Glomerular visceral epithelial cell (primary cell): ENCODE results near the gene DNALI1.
A peak's percentile ranks its signal among the peaks of the same experiment; 100 is the strongest.
"Not testable (repeated sequence)": the region's sequence is repeated elsewhere in the genome, so short reads cannot be mapped to it uniquely, and the experiment has no call there.

Experiments used
- DNase-seq: peaks from one replicate; pipeline ENCODE4 v3.0.0-alpha.2; 2016; ENCODE audit errors: extremely low spot score

The DNALI1 gene

DNA sequence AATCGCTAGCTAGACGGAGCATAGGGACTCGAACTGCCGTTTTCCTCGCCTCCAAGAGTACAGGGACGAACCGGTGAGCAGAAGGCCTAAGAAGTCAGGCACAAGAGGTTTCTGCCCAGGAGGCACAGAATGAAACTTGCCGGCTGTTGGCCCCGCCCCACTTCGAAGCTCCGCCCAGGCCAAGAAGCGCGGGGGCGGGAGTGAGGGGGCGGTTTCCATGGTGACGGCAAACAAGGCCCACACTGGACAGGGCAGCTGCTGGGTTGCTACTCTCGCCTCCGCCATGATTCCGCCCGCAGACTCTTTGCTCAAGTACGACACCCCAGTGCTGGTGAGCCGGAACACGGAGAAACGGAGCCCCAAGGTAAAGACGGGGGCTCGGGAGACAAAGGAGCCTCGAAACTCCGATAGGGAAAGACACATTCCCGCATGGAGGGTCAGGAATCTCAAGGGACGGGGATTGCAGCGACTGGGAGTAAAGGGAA lies at the start of gene DNALI1:
TSS of gene DNALI1 (plus strand) at position 229 of the 485 bp plus-strand sequence. CDS start at position 284, 55 bp downstream.
- DNase-seq, result peak; percentile 44

DNA sequence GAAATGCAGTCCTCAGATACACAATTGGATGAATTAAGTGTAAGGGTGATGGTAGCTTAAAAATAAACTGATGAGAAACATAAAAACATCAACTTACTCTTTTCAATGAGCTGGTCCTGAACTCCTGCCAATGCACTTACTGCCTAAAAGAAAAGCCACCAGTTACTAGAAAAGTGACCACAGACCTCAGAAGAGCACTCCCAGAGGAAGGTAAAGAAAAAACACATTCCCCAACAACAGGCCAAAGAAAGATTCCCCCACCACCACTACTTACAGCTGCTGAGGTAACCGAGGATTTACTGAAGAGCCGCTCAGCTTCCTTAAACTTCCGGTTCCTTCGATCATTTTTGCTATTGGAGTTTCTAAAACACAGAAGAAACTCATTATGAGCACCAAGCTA lies 47.6 kb upstream of the DNALI1 start:
- DNase-seq, result peak; percentile 46

DNA sequence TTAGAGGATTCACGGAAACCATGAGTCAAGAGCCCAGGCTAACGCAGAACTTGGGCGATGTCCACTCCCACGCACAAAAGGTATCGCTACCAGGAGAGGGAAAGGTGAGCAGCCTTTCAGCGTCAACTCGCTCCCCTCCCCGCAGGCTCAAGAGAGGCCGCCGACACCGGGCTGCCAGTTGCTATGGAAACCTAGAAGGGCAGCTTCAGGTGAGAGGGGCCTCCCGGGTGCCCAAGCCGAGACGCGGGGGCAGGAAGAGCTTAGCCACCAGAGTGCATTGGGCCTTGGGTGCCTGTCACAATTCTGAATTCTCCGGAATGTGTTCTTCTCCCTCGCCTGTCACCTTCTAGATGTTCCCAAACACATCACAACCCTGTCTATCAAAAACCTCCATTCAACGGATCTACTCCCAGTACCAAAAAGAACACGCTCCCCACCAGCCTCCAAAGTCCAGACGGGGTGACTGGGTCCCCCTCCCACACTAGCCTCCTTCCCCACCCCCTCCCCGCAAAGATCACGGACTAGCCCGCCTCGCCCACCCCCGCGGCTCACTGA lies 42.9 kb upstream of the DNALI1 start:
- peak; percentile 36 for DNase-seq

DNA sequence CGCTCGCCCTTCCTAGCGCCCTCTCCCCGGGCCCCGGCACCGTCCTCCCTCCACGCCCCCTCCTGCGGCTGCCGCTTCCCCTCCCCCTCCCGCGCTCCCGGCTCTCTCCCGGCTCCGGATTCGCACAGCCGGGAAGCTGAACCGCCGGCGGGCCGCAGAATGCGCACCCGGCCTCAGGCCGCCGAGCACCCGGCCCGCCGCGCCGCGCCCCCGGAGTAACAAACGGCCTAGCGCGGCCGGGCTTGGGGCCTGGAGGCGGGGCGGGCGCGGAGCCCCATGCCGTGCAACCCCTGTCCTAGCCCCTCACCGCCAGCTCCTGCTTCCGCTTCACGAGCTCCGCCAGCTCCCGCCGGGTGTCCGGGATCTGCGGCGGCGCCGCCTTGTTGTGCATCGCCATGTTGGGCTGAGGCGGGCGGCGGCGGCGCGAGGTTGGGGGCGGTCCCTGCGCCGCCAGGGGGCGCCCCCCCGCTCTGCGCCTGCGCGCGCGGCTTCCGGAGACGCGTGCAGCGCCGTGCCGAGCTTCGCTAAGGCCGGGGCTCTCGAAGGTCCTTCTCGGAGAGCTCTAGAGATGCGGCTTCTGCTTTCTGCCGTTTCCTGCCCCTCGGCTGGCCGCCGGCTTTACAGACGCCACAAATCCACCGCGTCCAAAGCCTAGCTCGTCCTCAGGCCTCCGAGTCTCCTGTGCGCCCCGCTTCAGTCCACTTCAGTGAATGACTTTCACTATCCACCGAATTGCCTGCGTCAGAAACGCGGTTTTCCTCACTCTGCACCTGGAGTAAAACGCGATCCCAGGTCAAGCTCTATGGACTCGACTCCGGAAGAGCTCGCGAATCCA lies 42.2 kb upstream of the DNALI1 start, which contains the start of gene MEAF6:
TSS of gene MEAF6 (minus strand) at position 417 of the 835 bp plus-strand sequence. CDS start at position 397, 20 bp downstream.
- peak; percentile 85 for DNase-seq

DNA sequence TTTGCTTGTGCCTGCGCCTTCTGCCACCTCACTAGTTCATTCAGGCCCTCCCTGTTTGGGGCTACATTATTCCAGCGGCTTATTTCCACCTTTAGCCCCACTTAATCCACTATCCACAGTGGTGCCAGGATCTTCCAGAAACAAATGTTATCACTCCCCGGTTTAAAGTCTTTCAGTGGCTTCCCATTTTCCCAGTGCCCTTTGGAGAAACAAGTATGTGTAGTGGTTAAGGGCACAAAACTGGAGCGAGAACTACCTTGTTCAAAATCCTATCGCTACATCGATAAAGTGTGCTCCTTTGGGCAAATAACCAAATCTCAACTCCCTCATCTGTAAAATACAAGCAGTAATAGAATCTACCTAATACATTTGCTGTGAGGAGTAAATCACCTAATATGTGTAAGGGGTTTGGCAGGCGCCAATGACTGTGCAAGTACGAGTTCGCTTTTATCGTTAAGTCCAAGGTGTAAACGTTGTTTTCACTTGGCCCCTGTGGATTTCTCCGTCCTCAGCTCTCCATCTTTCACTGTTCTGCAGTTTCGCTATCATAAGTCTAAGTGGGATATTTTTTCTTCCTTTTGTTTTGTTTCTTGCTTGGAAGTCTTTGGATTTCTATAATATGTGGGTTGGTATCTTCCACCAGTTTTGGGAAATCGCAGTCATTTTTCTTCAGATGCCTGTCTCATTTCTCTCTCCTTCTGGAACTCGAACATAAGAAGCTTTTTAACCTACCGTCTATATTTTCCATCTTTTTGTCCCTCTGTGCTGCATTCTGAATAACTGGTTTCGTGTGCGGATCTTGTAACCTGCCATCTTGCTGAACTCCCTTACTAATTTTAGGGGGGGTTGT lies 41.3 kb upstream of the DNALI1 start:
- no peak for DNase-seq

DNA sequence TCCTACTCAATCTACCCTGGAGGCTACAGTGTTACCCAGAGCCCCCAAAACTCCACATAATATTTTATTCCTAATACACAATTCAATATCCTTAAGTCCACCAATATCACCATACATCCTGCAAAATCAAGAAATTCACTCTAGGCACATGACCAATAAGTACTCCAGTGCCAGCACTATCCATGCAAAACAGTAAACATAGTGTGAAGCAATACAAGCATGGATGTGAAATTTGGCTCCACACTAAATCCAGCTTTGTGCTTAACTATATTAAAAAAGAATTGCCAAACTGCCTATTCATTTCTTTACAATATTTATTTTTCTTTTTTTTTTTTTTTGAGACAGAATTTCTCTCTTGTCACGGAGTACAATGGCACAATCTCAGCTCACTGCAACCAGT lies 39.2 kb upstream of the DNALI1 start:
- no peak for DNase-seq

DNA sequence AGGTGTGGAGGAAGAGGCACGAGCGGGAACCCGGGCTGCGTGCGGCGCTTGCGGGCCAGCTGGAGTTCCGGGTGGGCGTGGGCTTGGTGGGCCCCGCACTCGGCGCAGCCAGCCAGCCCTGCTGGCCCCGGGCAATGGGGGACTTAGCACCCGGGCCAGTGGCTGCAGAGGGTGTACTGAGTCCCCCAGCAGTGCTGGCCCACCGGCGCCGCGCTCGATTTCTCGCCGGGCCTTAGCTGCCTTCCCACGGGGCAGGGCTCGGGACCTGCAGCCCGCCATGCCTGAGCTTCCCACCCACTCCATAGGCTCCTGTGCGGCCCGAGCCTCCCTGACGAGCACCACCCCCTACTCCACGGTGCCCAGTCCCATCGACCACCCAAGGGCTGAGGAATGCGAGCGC lies 38.5 kb upstream of the DNALI1 start:
- not testable (repeated sequence) for DNase-seq

DNA sequence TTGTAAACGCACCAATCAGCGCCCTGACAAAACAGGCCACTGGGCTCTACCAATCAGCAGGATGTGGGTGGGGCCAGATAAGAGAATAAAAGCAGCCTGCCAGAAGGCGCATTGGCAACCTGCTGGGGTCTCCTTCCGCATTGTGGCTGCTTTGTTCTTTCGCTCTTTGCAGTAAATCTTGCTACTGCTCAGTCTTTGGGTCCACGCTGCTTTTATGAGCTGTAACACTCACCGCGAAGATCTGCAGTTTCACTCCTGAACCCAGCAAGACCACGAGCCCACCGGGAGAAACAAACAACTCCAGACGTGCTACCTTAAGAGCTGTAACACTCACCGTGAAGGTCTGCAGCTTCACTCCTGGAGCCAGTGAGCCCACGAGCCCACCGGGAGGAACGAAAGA lies 37.8 kb upstream of the DNALI1 start:
- not testable (repeated sequence) for DNase-seq

DNA sequence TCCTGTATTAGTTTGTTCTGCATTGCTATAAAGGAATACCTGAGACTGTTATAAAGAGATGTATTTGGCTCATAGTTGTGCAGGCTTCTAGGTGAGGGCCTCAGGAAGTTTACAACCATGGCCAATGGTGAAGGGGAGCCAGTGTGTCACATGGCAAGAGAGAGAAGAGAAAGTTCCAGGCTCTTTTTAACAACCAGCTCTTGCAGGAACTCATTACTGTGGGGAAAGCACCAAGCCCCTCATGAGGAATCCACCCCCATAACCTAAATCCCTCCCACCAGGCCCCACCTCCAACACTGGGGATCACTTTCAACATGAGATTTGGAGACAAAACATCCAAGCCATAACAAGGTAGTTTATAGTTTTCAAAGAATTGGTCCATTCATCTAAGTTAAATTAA lies 37.1 kb upstream of the DNALI1 start:
- DNase-seq, result no peak

DNA sequence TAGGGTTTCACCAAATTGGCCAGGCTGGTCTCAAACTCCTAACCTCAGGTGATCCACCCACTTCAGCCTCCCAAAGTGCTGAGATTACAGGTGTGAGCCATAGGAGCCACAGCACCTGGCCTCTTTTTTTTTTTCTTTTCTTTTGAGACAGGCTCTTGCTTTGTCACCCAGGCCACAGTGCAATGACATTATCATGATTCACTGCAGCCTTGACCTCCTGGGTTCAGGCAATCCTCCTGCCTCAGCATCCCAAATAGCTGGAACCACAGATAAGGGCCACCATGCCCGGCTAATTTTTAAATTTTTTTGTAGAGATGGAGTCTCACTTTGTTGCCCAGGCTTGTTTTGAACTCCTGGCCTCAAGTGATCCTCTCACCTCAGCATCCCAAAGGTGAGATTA lies 26.9 kb upstream of the DNALI1 start:
- DNase-seq, result not testable (repeated sequence)

DNA sequence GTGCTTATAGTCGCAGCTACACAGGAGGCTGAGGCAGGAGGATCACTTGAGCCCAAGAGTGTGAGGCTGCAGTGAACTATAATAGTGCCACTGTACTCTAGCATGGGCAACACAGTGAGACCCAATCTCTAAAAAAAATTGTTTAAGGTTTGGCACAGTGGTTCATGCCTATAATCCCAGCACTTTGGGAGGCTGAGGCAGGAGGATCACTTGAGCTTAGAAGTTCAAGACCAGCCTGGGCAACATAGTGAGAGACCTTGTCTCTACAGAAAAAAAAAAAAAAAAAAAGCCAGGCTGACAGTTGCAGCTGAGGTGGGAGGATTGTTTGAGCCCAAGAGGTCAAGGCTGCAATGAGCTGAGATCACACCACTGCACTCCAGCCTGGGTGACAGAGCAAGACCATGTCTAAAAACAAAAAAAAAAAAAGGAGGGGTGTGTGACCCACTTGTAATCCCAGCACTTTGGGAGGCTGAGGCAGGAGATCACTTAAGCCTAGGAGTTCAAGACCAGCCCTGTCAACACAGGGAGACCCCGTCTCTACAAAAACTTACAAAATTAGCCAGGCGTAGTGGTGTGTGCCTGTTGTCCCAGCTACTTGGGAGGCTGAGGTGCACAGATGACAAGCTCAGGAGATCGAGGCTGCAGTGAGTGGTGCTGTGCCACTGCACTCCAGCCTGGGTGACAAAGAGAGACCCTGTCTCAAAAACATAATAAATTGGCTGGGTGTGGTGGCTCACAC lies 24.2 kb upstream of the DNALI1 start:
- DNase-seq, result not testable (repeated sequence)

DNA sequence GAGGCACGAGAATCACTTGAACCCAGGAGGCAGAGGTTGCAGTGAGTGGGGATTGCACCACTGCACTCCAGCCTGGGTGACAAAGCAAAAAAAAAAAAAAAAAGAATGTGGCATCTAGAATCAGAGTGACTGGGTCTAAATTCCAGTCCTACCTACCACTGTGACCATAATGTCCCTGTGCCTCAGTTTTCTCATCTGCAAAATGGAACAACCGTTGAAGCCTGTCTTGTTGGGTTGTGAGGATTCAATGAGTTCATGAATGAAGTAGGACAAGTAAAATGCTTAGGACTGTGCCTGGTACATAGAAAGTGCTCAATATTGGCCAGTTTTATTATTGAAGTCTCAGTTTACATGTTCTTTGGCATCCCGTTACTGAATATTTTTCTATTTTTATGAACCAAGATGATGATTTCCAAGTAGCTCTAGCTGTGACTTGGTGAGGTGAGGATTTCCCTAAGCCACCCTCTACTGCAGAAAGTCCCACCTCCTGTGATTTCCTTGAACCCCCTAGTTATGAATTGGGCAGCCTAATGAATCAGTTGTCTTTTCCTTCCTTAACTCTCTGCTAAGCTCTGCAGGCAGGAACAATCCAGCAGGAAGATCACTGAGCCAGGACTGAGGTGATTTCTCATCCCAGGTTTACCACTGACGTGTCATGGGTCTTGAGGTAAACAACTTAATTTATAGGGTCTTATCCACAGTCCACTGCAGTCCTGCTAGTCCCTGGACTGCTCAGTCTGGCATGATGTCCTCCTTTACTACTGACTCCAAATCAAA lies 23.2 kb upstream of the DNALI1 start:
- DNase-seq, result no peak

DNA sequence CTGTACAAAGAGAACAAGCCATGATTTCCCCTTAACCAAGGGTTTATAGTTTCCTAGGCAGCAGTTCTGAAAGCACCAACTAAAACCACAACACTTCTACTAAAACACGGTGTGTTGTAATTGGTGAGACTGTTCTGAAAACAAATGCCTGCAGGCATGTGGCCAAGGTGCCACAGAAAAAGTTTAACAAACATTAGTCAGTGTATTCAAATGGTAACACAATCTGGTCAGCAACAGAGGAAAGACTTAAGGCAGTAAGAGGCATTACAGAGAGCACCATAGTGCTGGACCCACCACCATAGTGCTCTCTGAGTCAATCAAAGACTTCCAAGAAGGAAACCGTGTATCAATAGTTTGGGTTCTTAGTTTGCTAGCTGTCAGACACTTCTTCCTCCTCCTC lies 19.4 kb upstream of the DNALI1 start:
- DNase-seq, result no peak

DNA sequence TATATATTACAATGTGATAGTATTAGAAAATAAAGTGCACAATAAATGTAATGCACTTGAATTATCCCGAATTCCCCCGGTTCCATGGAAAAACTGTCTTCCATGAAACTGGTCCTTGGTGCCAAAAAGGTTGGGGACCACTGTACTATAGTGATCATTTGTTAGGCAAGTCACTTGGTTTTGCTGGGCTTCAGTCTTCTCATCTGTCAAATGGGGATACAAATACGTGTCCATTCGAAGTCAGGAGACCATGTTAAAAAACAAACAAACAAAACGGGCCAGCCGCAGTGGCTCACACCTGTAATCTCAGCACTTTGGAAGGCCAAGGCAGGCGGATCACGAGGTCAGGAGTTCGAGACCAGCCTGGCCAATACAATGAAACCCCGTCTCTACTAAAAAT lies 17.6 kb upstream of the DNALI1 start:
- DNase-seq, result not testable (repeated sequence)

DNA sequence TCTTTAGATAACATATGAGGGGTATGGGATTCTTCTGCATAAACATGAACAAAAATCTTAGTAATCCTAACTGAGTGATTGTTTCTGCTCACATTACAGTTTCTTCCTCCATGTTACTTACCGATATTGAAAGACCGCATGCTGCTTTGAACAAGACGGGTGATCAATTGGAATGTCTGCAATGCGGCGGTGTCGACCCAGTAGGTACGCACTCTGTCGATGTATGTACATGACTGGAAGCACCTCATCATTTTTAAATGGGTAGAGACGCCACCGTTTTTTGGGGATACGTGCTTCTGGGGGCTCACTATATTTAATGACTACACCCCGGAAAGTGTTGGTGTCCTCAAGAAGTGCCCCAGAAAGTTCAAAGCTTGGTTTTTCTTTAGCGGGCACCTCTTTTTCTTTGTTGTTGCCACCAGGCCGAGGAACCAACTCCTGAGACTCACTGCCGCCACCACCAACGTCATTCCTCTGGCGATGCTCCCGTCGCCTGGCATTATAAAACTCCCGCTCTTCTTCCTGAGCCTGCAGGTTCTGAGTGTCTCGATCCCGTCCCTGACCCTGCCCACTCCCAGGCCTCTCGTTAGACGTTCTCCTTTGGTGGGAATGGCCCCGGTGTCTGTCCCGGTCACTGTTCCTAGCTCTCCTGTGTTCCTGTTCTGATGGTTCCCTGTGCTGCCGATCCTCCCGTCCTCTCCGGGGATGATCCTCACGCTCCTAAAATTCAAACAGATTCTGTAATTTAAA lies 16.5 kb upstream of the DNALI1 start:
- DNase-seq, result no peak

DNA sequence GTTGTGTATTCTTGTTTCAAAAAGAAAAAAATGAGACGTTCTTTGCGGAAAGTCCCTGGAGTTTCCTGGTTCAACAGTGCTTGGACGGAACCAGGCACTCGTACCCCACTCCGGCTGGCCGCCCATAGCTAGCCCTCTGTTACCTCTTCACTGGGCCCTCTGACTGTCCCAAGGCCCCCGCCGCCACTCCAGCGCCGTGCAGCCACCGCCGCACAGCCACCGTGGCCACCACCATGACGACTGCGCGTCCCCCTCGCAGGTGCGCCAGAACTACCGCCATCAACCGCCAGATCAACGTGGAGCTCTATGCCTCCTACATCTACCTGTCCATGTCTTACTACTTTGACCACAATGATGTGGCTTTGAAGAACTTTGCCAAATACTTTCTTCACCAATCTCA lies 12.2 kb upstream of the DNALI1 start:
- no peak for DNase-seq

DNA sequence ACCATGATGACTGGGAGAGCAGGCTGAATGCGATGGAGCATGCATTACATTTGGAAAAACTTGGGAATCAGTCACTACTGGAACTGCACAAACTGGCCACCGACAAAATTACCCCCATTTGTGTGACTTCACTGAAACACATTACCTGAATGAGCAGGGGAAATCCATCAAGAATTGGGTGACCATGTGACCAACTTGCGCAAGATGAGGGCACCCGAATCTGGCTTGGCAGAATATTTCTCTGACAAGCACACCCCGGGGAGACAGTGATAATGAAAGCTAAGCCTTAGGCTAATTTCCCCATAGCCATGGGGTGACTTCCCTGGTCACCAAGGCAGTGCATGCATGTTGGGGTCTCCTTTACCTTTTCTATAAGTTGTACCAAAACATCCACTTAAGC lies 11.7 kb upstream of the DNALI1 start:
- DNase-seq, result no peak

DNA sequence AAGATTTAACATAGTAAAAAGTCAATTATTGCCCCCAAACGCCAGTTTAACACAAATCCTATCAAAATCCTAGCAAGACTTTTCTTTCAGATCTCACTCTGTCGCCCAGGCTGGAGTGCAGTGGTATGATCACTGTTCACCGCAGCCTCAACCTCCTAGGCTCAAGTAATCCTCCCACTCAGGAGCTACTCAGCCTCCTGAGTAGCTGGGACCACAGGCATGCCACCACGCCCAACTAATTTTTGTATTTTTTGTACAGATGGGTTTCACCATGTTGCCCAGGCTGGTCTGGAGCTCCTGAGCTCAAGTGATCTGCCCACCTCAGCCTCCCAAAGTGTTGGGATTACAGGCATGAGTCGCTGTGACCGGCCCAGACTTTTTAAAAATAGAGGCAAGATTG lies 7.4 kb upstream of the DNALI1 start:
- no peak for DNase-seq

DNA sequence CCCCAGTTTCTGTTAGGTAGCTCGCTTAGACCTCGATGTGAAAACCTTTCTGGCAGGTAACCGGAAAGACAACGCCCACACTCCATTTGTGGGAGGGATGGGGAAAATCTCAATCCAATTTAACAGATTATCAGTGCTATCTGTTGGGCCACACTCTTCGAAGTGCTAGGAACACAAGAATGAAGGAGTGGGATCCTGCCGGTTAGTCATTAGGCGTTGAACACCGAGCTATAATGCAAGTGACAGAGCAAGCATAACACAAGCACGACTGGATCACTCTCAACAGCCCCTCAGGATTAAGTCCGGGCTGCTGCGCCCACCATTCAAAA lies 3.2 kb upstream of the DNALI1 start:
- no peak for DNase-seq
